HepG2 (cell line): ENCODE measurements around the gene DCUN1D3. TPM values are rescaled to one million over a fixed set of nuclear protein-coding genes. Genes with fewer than 3 reads are reported as not detected.

Experiments
- ARID3A ChIP-seq: IDR thresholded peaks from 2 replicates; pipeline ENCODE4 v1.6.1; 2012; ENCODE audit warnings: low read depth, low read length, improper control_type of control experiment
- CEBPZ ChIP-seq: IDR thresholded peaks from 2 replicates; pipeline ENCODE4 v1.6.1; 2012; ENCODE audit warnings: low read length, improper control_type of control experiment
- FOXC1 ChIP-seq: sonication (generic); formaldehyde crosslinking; IDR thresholded peaks from 2 replicates; pipeline ENCODE4 v1.8.0; 2022; ENCODE audit warnings: mild to moderate bottlenecking, missing genetic modification reagents, borderline replicate concordance
- GATAD1 ChIP-seq: IDR thresholded peaks from 2 replicates; pipeline ENCODE4 v1.6.1; 2016; ENCODE audit warnings: missing genetic modification reagents, missing compliant biosample characterization
- HOXA9 ChIP-seq: sonication (generic); formaldehyde crosslinking; IDR thresholded peaks from 2 replicates; pipeline ENCODE4 v1.8.1; 2022; ENCODE audit warnings: missing genetic modification reagents, mild to moderate bottlenecking, moderate library complexity, borderline replicate concordance
- IRF2 ChIP-seq: IDR thresholded peaks from 2 replicates; pipeline ENCODE4 v1.6.1; 2018; ENCODE audit warnings: missing genetic modification reagents, missing compliant biosample characterization
- KLF11 ChIP-seq: IDR thresholded peaks from 2 replicates; pipeline ENCODE4 v1.6.1; 2016; ENCODE audit warnings: missing compliant biosample characterization
- PHF8 ChIP-seq: sonication (generic); formaldehyde crosslinking; IDR thresholded peaks from 2 replicates; pipeline ENCODE4 v1.5.0; 2020; ENCODE audit warnings: missing genetic modification reagents
- SALL2 ChIP-seq: sonication (generic); formaldehyde crosslinking; IDR thresholded peaks from 2 replicates; pipeline ENCODE4 v1.8.1; 2023; ENCODE audit warnings: mild to moderate bottlenecking, missing genetic modification reagents, inconsistent platforms
- SRF ChIP-seq: IDR thresholded peaks from 2 replicates; pipeline ENCODE4 v1.6.1; 2011; ENCODE audit warnings: mild to moderate bottlenecking, low read depth, low read length, moderate library complexity
- ZMAT5 ChIP-seq: sonication (generic); formaldehyde crosslinking; IDR thresholded peaks from 2 replicates; pipeline ENCODE4 v1.5.0; 2020; ENCODE audit warnings: mild to moderate bottlenecking, low read depth, missing genetic modification reagents, borderline replicate concordance
- ZNF136 ChIP-seq: sonication (generic); formaldehyde crosslinking; IDR thresholded peaks from 2 replicates; pipeline ENCODE4 v1.8.1; 2022; ENCODE audit warnings: low read depth, mild to moderate bottlenecking, moderate library complexity, missing genetic modification reagents
- ZNF143 ChIP-seq: sonication (generic); formaldehyde crosslinking; IDR thresholded peaks from 2 replicates; pipeline ENCODE4 v1.4.0; 2020; ENCODE audit warnings: missing genetic modification reagents
- ZNF3 ChIP-seq: IDR thresholded peaks from 2 replicates; pipeline ENCODE4 v1.7.0; 2017; ENCODE audit warnings: inconsistent platforms
- ZNF564 ChIP-seq: sonication (generic); formaldehyde crosslinking; IDR thresholded peaks from 2 replicates; pipeline ENCODE4 v1.8.1; 2023; ENCODE audit warnings: mild to moderate bottlenecking, missing genetic modification reagents
- ZNF703 ChIP-seq: sonication (generic); formaldehyde crosslinking; IDR thresholded peaks from 2 replicates; pipeline ENCODE4 v1.5.1; 2020; ENCODE audit warnings: missing genetic modification reagents, mild to moderate bottlenecking, moderate library complexity, borderline replicate concordance
- ZNF770 ChIP-seq: sonication (generic); formaldehyde crosslinking; IDR thresholded peaks from 2 replicates; pipeline ENCODE4 v1.5.0; 2020; ENCODE audit warnings: mild to moderate bottlenecking, missing genetic modification reagents
- ZSCAN12 ChIP-seq: sonication (generic); formaldehyde crosslinking; IDR thresholded peaks from 2 replicates; pipeline ENCODE4 v1.9.0; 2021; ENCODE audit warnings: mild to moderate bottlenecking, missing genetic modification reagents
- polyA plus RNA-seq, 8 experiments: library from polyadenylated mRNA; depleted of rRNA in 3 of 8; stranded (reverse) in 7 of 8; unstranded in 1 of 8; fragments of >200 nt; fragmentation: Illumina TruSeq in 4 of 8; extraction: Trizol in 4 of 8; gene quantifications; 2 replicates each; pipeline versions ENCODE4 v1.2.1 to v1.2.3, GENCODE V29; 2011 to 2016; ENCODE audit warnings: low read depth in 4 of 8, missing spikeins in 1 of 8, mixed read lengths in 1 of 8; ENCODE audit not compliant: insufficient read depth in 1 of 8
- total RNA-seq, 5 experiments: library from RNA; depleted of rRNA; stranded (reverse); fragments of >200 nt; fragmentation: Illumina TruSeq; extraction: Trizol; gene quantifications; 2 replicates each; pipeline ENCODE4 v1.2.3, GENCODE V29; 2016; ENCODE audit warnings: low read depth in 1 of 5

The DCUN1D3 gene
- total and polyA plus RNA-seq, 2 of the 13 experiments (the other 11 are each of a cell fraction or from before 2014, with no cell fraction given) = 5.0 to 19.3 TPM

GRCh38 chr16:20900299-20901067 lies at the start of gene DCUN1D3, which contains the start of gene LYRM1 (continued):
- TF ChIP-seq CEBPZ (no peak), GATAD1 (CRISPR knock-in tag) (peak; percentile 67), ZNF770 (CRISPR knock-in tag) (peak; percentile 56; the same call in 1 of the 2 replicates), FOXC1 (CRISPR knock-in tag) (peak; percentile 92), SALL2 (CRISPR knock-in tag) (peak; percentile 91), ZNF564 (CRISPR knock-in tag) (peak; percentile 99), ZNF3 (CRISPR knock-in tag) (no peak), ZNF703 (CRISPR knock-in tag) (peak; percentile 69; the same call in 1 of the 2 replicates), PHF8 (CRISPR knock-in tag) (peak; percentile 98), ARID3A (no peak), ZNF136 (no peak; the same call in 1 of the 2 replicates), ZMAT5 (no peak; the same call in 1 of the 2 replicates), KLF11 (CRISPR knock-in tag) (peak; percentile 37; the same call in 1 of the 2 replicates), IRF2 (peak; percentile 72; the same call in 1 of the 2 replicates), SRF (peak; percentile 94), ZNF143 (peak; percentile 59), HOXA9 (peak; percentile 21; the same call in 1 of the 2 replicates), ZSCAN12 (no peak)
